Measurements from ENCODE around the gene LPGAT1.

DNA sequence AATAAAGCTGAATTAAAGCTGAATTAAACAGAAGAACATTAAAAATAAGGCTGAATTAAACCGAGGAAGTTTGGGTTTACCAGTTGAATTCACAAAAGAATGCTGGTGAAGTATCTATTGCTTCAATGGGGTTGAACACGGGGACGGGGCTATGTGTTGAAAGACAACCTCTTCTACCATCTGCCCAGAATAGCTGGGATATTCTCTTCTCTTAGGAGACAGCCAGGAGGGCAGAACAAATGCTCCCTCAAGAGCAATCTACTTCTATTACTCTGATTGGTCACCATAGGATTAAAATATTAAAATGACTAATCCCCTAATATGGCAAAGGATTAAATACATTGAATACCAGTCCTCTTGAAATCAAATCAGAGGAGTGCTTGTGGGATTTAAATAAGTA lies 68.4 kb downstream of the LPGAT1 start:
- TF ChIP-seq EZH2 (IDR thresholded peaks at IDR 0.05; ENCODE audit: borderline replicate concordance): no peak
- no peak for TF ChIP-seq CTCF (IDR thresholded peaks at IDR 0.05; ENCODE audit: poor library complexity)
